GM18507 (cell line): ENCODE data around the gene AP4S1.
A peak's percentile ranks its signal among the peaks of the same experiment; 100 is the strongest.
"Not testable (repeated sequence)": the region's sequence is repeated elsewhere in the genome, so short reads cannot be mapped to it uniquely, and the experiment has no call there.

ENCODE experiments used
- DNase-seq: peaks from one replicate; pipeline ENCODE4 v3.0.0; 2011; ENCODE audit warnings: low read depth; ENCODE audit not compliant: insufficient read length; ENCODE audit errors: extremely low spot score
- FAIRE-seq: peaks from 2 replicates; lab custom pipeline; 2011; peaks lifted over from hg19 to GRCh38; lab: Jason Lieb, UNC

The AP4S1 gene

GRCh38 chr14:31003284-31003683, 22.2 kb upstream of the AP4S1 start:
- no peak for FAIRE-seq

GRCh38 chr14:31004007-31004406, 21.4 kb upstream of the AP4S1 start:
- DNase-seq, FAIRE-seq: not testable (repeated sequence)

More at GRCh38 chr14:31003284-31003683, 22.2 kb upstream of the AP4S1 start:
- DNase-seq = no peak

- FAIRE-seq = no peak
- no peak for DNase-seq
Observed at GRCh38 chr14:31006703-31007102, 18.7 kb upstream of the AP4S1 start.

GRCh38 chr14:31009836-31010574, 15.4 kb upstream of the AP4S1 start:
- no peak for FAIRE-seq

GRCh38 chr14:31010935-31011334, 14.5 kb upstream of the AP4S1 start:
- DNase-seq (no peak), FAIRE-seq (no peak)

More at GRCh38 chr14:31009836-31010574, 15.4 kb upstream of the AP4S1 start:
- no peak for DNase-seq

GRCh38 chr14:31013841-31014240, 11.6 kb upstream of the AP4S1 start:
- FAIRE-seq = no peak
- DNase-seq = no peak

GRCh38 chr14:31018057-31018645, 7.3 kb upstream of the AP4S1 start:
- DNase-seq (no peak), FAIRE-seq (no peak)

GRCh38 chr14:31020834-31021575, 4.4 kb upstream of the AP4S1 start:
- FAIRE-seq (no peak), DNase-seq (no peak)

GRCh38 chr14:31021576-31021949, 3.9 kb upstream of the AP4S1 start:
- DNase-seq (no peak), FAIRE-seq (no peak)

- FAIRE-seq (no peak), DNase-seq (no peak)
Observed at GRCh38 chr14:31022386-31022785, 3.1 kb upstream of the AP4S1 start.

- FAIRE-seq = no peak
Observed at GRCh38 chr14:31024010-31024480, 1.4 kb upstream of the AP4S1 start.

GRCh38 chr14:31024577-31025366, 677 bp upstream of the AP4S1 start:
- FAIRE-seq (peak; percentile 38), DNase-seq (no peak)

More at GRCh38 chr14:31024010-31024480, 1.4 kb upstream of the AP4S1 start:
- DNase-seq = no peak

GRCh38 chr14:31026077-31026449, 614 bp downstream of the AP4S1 start, which contains the start of gene STRN3:
Gene STRN3, minus strand, starts transcription at chr14:31026379. Its CDS starts 194 bp downstream, at chr14:31026185.
- DNase-seq (no peak), FAIRE-seq (no peak)

GRCh38 chr14:31026450-31027235, 1.2 kb downstream of the AP4S1 start:
- DNase-seq (peak; percentile 77), FAIRE-seq (peak; percentile 92)

- FAIRE-seq (no peak), DNase-seq (no peak)
Observed at GRCh38 chr14:31027847-31028246, 2.4 kb downstream of the AP4S1 start.

- FAIRE-seq = no peak
- DNase-seq = no peak
Observed at GRCh38 chr14:31029016-31029970, 3.8 kb downstream of the AP4S1 start.

- DNase-seq (no peak), FAIRE-seq (no peak)
Observed at GRCh38 chr14:31030469-31030868, 5.0 kb downstream of the AP4S1 start.

GRCh38 chr14:31036552-31036951, 11.1 kb downstream of the AP4S1 start:
- FAIRE-seq = no peak
- DNase-seq = no peak
